H1 (cell line): ENCODE data around the gene YWHAB.
"Not testable (repeated sequence)": the region's sequence is repeated elsewhere in the genome, so short reads cannot be mapped to it uniquely, and the experiment has no call there.

Experiments
- BCL11A ChIP-seq, 2 experiments: IDR thresholded peaks; one replicate each; pipeline ENCODE4 v1.6.1; 2011; ENCODE audit warnings: low read depth in 2 of 2, low read length in 2 of 2, mild to moderate bottlenecking in 2 of 2
- CTCF ChIP-seq, 3 experiments: IDR thresholded peaks; 1 replicate in 2 of 3; 2 replicates in 1 of 3; pipeline versions ENCODE4 v1.5.1 to v1.6.1; 2011; ENCODE audit warnings: low read length in 3 of 3, mild to moderate bottlenecking in 3 of 3, inconsistent platforms in 2 of 3, low read depth in 1 of 3, moderate library complexity in 1 of 3; ENCODE audit not compliant: insufficient read depth in 1 of 3; ENCODE audit errors: control extremely low read depth in 1 of 3
- EP300 ChIP-seq, 2 experiments: IDR thresholded peaks; 1 replicate in 1 of 2; 2 replicates in 1 of 2; pipeline ENCODE4 v1.6.1; 2011 to 2012; ENCODE audit warnings: low read depth in 2 of 2, low read length in 2 of 2, mild to moderate bottlenecking in 2 of 2, borderline replicate concordance in 1 of 2, inconsistent platforms in 1 of 2, moderate library complexity in 1 of 2
- POLR2A ChIP-seq, 2 experiments: IDR thresholded peaks; 1 replicate in 1 of 2; 2 replicates in 1 of 2; pipeline ENCODE4 v1.6.1; 2011; ENCODE audit warnings: low read depth in 2 of 2, low read length in 2 of 2, mild to moderate bottlenecking in 2 of 2; ENCODE audit errors: control extremely low read depth in 1 of 2
- TBP ChIP-seq: IDR thresholded peaks from 2 replicates; pipeline ENCODE4 v1.6.1; 2011; ENCODE audit warnings: low read depth, low read length, improper control_type of control experiment
- TEAD4 ChIP-seq: IDR thresholded peaks from 2 replicates; pipeline ENCODE4 v1.6.1; 2012; ENCODE audit warnings: low read depth, low read length, inconsistent platforms, mixed read lengths
- ZNF274 ChIP-seq: IDR thresholded peaks from 2 replicates; pipeline ENCODE4 v1.7.0; 2012; ENCODE audit warnings: low read length, borderline replicate concordance; ENCODE audit errors: extremely low read depth

- TF ChIP-seq ZNF274; BCL11A (IDR thresholded peaks at IDR 0.05; ENCODE audit: low read depth in 2 of 2, low read length in 2 of 2); POLR2A (IDR thresholded peaks at IDR 0.05; ENCODE audit: control extremely low read depth in 1 of 2, low read depth in 2 of 2, low read length in 2 of 2); EP300 (IDR thresholded peaks at IDR 0.05; ENCODE audit: borderline replicate concordance in 1 of 2, low read depth in 2 of 2, low read length in 2 of 2); TBP; TEAD4; CTCF (IDR thresholded peaks at IDR 0.05; ENCODE audit: control extremely low read depth in 1 of 3, insufficient read depth in 1 of 3, low read depth in 1 of 3, low read length in 3 of 3): not testable (repeated sequence)
Observed at GRCh38 chr20:44863365-44864084, 22.0 kb upstream of the YWHAB start.
